GM19467 (cell line): ENCODE results near the gene ACSS2.
"Not testable (repeated sequence)": the region's sequence is repeated elsewhere in the genome, so short reads cannot be mapped to it uniquely, and the experiment has no call there.

Source experiments
- ATAC-seq: cut with Tn5 transposase; IDR thresholded peaks from one replicate; pipeline ENCODE4 v1.9.1; 2021; ENCODE audit warnings: mild to moderate bottlenecking, moderate library complexity; ENCODE audit not compliant: unreplicated experiment

The ACSS2 gene

GRCh38 chr20:34873583-34874093 is 2.8 kb upstream of the ACSS2 start:
- ATAC-seq, result no peak

DNA sequence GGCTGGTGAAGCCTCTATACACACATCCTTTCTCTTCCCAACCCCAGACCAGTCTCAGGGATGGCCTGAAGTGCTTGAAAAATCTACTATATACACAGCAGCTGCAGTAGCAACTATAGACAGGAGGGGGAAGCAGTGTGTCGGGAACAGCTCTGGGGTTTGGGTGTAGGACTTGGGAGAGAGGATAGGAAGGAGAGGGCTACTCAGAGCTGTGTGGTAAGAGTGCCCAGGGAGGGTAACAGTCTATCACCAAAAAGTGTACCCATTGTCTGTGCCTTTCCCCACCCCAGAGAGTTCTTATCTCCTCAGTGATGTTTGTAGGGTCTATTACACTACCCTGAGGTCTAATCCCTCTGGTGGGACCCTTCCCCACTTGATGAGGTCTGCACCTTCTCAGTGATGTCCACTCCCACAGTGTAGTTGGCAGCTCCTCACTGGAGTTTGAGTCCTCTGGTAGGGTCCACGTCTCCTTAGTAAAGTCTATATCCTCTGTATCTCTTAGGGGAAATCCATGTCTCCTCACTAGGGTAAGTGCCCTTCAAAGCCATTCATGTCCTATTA is 2.2 kb upstream of the ACSS2 start:
- no peak for ATAC-seq

GRCh38 chr20:34875642-34876405 is 588 bp upstream of the ACSS2 start:
- peak; percentile 56 for ATAC-seq

DNA sequence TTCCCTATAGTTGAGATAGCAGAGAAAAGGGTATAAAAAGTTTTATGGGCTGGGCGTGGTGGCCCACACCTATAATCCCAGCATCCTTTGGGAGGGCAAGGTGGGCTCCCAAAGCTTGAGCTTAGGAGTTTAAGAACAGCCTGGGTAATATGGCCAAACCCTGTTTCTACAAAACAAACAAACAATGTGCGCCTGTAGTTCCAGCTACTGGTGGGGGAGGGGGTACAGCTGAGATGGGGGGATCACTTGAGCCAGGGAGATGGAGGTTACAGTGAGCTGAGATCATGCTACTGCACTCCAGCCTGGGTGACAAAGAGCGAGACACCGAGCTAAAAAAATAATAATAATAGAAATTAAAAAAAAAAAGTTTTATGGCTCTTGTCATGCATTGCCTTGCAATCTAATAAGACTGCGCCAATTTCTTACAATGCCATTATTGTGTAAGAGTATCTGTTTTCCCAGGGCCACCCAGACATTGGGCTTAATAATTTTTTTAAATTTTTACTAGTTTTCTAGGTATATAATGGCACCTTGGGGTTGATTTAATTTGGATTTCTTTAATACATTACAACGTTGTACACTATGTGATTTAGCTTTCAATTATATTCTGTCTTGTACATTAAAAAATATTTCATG is 3.9 kb downstream of the ACSS2 start:
- ATAC-seq, result no peak

- ATAC-seq, result not testable (repeated sequence)
Measured at GRCh38 chr20:34880971-34881370, 4.6 kb downstream of the ACSS2 start.

DNA sequence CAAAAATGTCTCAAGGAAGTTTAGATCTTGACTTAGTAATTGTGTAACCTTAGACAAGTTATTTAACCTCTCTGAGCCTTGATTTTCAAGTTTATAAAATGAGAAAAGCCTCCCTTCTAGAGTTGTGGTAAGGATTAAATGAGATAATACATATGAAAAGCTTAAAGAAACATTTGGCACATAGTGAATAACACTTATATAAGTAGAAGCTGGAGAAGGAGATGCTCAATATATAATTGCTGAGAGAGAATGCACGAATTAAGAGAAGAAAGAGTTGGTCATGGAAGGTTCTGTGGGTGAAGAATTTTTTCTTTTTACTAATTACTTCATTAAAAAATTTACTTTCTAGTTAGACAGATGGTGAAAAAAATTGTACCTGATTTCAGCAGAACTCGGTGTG is 5.3 kb downstream of the ACSS2 start:
- no peak for ATAC-seq

DNA sequence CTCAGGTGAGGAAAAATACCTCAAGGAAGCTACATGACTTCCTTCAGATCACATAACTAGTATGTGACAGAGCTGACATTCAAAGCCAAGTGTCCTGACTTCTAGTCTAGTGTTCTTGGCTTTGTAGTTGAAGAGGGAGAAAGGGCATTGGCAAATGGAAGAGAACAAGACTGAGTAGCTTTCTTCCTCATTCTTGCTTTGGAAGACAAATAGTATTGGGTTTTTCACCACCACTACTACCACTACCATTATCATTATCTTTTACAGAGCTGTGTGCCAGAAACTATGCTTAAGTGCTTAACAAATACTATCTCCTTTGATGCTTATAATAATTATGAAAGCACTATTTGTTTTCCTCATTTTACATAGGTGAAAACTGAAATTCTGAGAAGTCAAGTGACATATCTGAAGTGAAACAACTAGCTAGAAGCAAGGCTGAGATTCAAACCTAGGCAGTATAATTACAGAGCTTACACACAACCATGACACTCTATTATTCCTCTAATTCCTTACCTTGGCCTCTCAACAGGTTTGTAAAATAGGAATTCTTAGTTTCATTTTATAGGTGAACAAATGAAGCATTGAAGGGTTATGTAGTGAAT is 6.8 kb downstream of the ACSS2 start:
- no peak for ATAC-seq

GRCh38 chr20:34883809-34884208 is 7.4 kb downstream of the ACSS2 start:
- no peak for ATAC-seq

GRCh38 chr20:34884260-34884659 is 7.8 kb downstream of the ACSS2 start:
- no peak for ATAC-seq

DNA sequence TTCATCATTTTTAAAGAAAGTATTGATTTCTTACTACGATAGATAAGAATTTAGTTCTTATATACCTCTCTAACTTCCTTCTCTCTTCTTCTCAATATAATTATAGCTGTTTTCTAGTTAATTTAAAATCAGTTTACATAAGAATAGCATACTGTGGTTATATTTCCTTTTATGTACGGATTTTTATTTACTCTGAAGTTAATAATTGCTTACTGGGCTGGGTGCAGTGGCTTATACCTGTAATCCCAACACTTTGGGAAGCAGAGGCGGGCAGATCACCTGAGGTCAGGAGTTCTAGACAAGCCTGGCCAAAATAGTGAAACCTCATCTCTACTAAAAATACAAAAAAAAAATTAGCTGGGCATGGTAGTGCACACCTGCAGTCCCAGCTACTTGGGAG is 9.7 kb downstream of the ACSS2 start:
- no peak for ATAC-seq

DNA sequence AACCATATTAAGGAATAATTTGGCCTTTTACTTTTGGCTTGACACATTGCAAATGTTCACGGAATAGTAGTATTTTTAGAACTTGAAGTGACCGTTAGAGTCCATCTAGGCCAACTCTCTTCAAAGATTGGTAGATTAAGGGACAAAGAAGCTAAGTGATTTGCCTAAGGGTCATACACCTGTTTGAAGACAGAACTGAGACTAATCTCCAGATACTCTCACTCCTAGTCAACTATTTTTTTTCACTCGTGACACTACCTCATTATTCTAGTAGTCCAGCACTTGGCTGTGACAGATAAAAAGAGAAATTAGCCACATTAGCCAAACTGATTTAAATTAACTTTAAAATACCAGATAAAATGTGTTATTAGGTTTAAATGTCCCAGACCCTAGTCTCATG is 10.6 kb downstream of the ACSS2 start:
- no peak for ATAC-seq

DNA sequence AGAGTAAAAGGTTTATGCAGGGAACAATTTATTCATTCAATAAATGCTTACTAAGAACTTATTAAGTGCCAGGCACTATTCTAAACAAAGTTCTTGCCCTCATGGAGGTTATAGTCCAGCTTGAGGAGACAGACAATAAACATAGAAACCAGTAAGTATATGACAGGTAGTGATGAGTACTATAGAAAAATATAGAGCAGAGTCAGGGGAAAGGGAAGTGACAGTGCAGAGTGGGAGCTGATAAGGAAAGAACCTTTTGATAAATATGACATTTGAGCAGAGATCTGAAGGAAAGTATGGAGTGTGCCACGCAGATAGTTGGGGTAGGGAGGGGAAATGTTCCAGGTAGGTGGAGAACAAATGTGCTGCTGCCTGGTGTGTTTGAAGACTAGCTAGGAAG is 12.1 kb downstream of the ACSS2 start:
- no peak for ATAC-seq

- ATAC-seq, result no peak
Measured at GRCh38 chr20:34891166-34892062, 15.0 kb downstream of the ACSS2 start.

GRCh38 chr20:34892671-34893070 is 16.3 kb downstream of the ACSS2 start:
- no peak for ATAC-seq

DNA sequence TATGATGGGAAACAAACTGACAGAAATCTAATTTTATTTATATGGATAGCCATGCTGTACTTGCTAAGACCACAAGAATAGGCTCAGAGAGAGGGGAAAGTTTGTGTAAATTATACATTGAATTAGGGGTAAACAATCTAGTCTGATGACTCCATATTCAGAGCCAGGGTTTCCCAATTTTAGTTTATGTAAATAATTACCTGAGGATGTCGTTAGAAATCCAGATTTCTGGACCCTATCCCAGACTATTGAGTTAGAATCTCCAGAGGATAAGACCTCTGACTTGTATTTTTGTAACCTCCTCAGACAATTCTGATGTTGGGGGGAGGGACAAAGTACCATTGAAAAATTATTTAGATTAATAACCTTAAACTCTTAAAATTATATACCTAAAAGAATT is 18.3 kb downstream of the ACSS2 start:
- ATAC-seq, result no peak

- ATAC-seq, result no peak
Measured at GRCh38 chr20:34895465-34895864, 19.1 kb downstream of the ACSS2 start.

- ATAC-seq, result no peak
Measured at GRCh38 chr20:34896086-34896621, 19.7 kb downstream of the ACSS2 start.

- ATAC-seq, result not testable (repeated sequence)
Measured at GRCh38 chr20:34898129-34898528, 21.7 kb downstream of the ACSS2 start.

GRCh38 chr20:34898731-34899130 is 22.3 kb downstream of the ACSS2 start:
- not testable (repeated sequence) for ATAC-seq

GRCh38 chr20:34904202-34904621 is 27.8 kb downstream of the ACSS2 start:
- no peak for ATAC-seq
